Astrocyte (in vitro differentiated cells and primary cell): ENCODE results near the gene DSC1. TPM values are rescaled to one million over a fixed set of nuclear protein-coding genes. Genes with fewer than 3 reads are reported as not detected.
A peak's percentile ranks its signal among the peaks of the same experiment; 100 is the strongest.

Experiments used
- DNase-seq: peaks from one replicate; pipeline ENCODE4 v3.0.0-alpha.2; 2010; ENCODE audit warnings: low read depth
- FAIRE-seq: peaks from 2 replicates; lab custom pipeline; 2011; peaks lifted over from hg19 to GRCh38; lab: Jason Lieb, UNC
- H2AFZ ChIP-seq: 2 replicates; pipeline ENCODE4 v1.6.0; 2012; ENCODE audit warnings: low read depth, low read length, inconsistent platforms
- H3K27ac ChIP-seq: 2 replicates; pipeline ENCODE4 v1.5.1; 2011; ENCODE audit warnings: low read depth, low read length, inconsistent platforms
- H3K27me3 ChIP-seq: 2 replicates; pipeline ENCODE4 v1.6.0; 2011; ENCODE audit warnings: low read length, inconsistent platforms; ENCODE audit not compliant: insufficient read depth
- H3K36me3 ChIP-seq: 2 replicates; pipeline ENCODE4 v1.5.1; 2011; ENCODE audit warnings: low read length, inconsistent platforms; ENCODE audit not compliant: insufficient read depth
- H3K4me1 ChIP-seq: 2 replicates; pipeline ENCODE4 v1.5.1; 2011; ENCODE audit warnings: low read length, inconsistent platforms; ENCODE audit not compliant: insufficient read depth
- H3K4me2 ChIP-seq: 2 replicates; pipeline ENCODE4 v1.6.0; 2012; ENCODE audit warnings: low read length, inconsistent platforms
- H3K4me3 ChIP-seq: 2 replicates; pipeline ENCODE4 v1.5.1; 2011; ENCODE audit warnings: low read depth, mild to moderate bottlenecking, low read length, inconsistent platforms; ENCODE audit not compliant: insufficient read depth
- H3K79me2 ChIP-seq: 2 replicates; pipeline ENCODE4 v1.6.0; 2012; ENCODE audit warnings: mild to moderate bottlenecking, low read length, inconsistent platforms; ENCODE audit not compliant: insufficient read depth
- H3K9ac ChIP-seq: 2 replicates; pipeline ENCODE4 v1.6.0; 2012; ENCODE audit warnings: mild to moderate bottlenecking, low read length, inconsistent platforms
- H3K9me3 ChIP-seq: 2 replicates; pipeline ENCODE4 v1.5.1; 2012; ENCODE audit warnings: low read depth, mild to moderate bottlenecking, low read length, inconsistent platforms; ENCODE audit not compliant: insufficient read depth
- H4K20me1 ChIP-seq: 2 replicates; pipeline ENCODE4 v1.6.0; 2012; ENCODE audit warnings: low read length, inconsistent platforms; ENCODE audit not compliant: insufficient read depth
- H3K27ac Mint-ChIP-seq: one replicate; pipeline ENCODE4 v1.8.0; 2021; ENCODE audit warnings: mild to moderate bottlenecking, mixed read lengths; ENCODE audit not compliant: unreplicated experiment
- H3K27me3 Mint-ChIP-seq: one replicate; pipeline ENCODE4 v1.8.0; 2021; ENCODE audit warnings: low read depth, mixed read lengths; ENCODE audit not compliant: unreplicated experiment
- H3K36me3 Mint-ChIP-seq: one replicate; pipeline ENCODE4 v1.8.0; 2021; ENCODE audit warnings: low read depth, mixed read lengths; ENCODE audit not compliant: unreplicated experiment
- H3K4me1 Mint-ChIP-seq: one replicate; pipeline ENCODE4 v1.8.0; 2021; ENCODE audit warnings: low read depth, mixed read lengths; ENCODE audit not compliant: unreplicated experiment
- H3K4me3 Mint-ChIP-seq: one replicate; pipeline ENCODE4 v1.8.0; 2021; ENCODE audit warnings: mild to moderate bottlenecking, moderate library complexity, mixed read lengths; ENCODE audit not compliant: unreplicated experiment
- H3K9me3 Mint-ChIP-seq: one replicate; pipeline ENCODE4 v1.8.0; 2021; ENCODE audit warnings: mild to moderate bottlenecking, mixed read lengths; ENCODE audit not compliant: unreplicated experiment
- EZH2 ChIP-seq: IDR thresholded peaks from 2 replicates; pipeline ENCODE4 v1.6.1; 2012; ENCODE audit warnings: mild to moderate bottlenecking, low read length, inconsistent platforms; ENCODE audit not compliant: insufficient read depth
- total RNA-seq: library from RNA; stranded (reverse); gene quantifications from 2 replicates; pipeline ENCODE4 v1.2.1, GENCODE V29; 2021
- TF ChIP-seq, protein P1 (sequence below): IDR thresholded peaks from 2 replicates; pipeline ENCODE4 v1.5.1; 2011; ENCODE audit warnings: low read depth, mild to moderate bottlenecking, inconsistent platforms, low read length, moderate library complexity; ENCODE audit not compliant: insufficient read depth

DSC1 gene
- total RNA-seq, 1 donor from 2014 or later, result 0.18 TPM

DNA sequence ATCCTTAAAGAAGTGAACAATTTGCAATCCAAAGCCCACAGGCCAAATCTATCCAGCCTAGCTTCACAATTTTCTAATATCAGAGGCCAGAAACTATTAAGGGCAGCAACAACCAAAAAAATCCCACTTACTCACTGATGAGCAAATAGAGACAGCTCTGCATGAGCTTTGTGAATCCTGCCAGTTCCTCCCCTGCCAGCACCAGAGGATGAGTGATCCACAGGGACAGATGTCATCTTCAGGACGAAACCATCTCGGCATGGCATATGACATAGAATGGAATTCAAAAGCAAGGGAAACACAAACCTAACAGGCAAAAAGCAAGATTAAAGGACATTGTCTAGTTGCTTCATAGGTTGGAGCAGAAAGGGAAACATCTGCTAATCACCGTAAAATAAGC, 58.2 kb downstream of the DSC1 start:
- DNase-seq, result no peak
- no peaks in the 10 kb centered on the region for H3K36me3 Mint-ChIP-seq
- H4K20me1 ChIP-seq, result no peaks in the 10 kb centered on the region
- TF ChIP-seq EZH2, result no peak
- TF ChIP-seq, protein P1, sequence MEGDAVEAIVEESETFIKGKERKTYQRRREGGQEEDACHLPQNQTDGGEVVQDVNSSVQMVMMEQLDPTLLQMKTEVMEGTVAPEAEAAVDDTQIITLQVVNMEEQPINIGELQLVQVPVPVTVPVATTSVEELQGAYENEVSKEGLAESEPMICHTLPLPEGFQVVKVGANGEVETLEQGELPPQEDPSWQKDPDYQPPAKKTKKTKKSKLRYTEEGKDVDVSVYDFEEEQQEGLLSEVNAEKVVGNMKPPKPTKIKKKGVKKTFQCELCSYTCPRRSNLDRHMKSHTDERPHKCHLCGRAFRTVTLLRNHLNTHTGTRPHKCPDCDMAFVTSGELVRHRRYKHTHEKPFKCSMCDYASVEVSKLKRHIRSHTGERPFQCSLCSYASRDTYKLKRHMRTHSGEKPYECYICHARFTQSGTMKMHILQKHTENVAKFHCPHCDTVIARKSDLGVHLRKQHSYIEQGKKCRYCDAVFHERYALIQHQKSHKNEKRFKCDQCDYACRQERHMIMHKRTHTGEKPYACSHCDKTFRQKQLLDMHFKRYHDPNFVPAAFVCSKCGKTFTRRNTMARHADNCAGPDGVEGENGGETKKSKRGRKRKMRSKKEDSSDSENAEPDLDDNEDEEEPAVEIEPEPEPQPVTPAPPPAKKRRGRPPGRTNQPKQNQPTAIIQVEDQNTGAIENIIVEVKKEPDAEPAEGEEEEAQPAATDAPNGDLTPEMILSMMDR, result no peak
- no peak overlapping the region for H3K27ac ChIP-seq
- peaks cover 7% of the 10 kb centered on the region for H3K27me3 ChIP-seq
- no peaks in the 10 kb centered on the region for H3K27me3 Mint-ChIP-seq
- H3K4me1 Mint-ChIP-seq, result peaks cover 6% of the 10 kb centered on the region
- H3K9me3 ChIP-seq, result no peaks in the 10 kb centered on the region
- no peaks in the 10 kb centered on the region for H3K9me3 Mint-ChIP-seq
- H3K4me2 ChIP-seq, result no peak overlapping the region
- no peak overlapping the region for H3K27ac Mint-ChIP-seq
- peaks cover 4% of the 10 kb centered on the region for H3K4me1 ChIP-seq
- no peak overlapping the region for H3K9ac ChIP-seq
- no peak for FAIRE-seq
- no peaks in the 10 kb centered on the region for H3K36me3 ChIP-seq
- no peaks in the 10 kb centered on the region for H3K79me2 ChIP-seq
- no peak overlapping the region for H2AFZ ChIP-seq
- no peak overlapping the region for H3K4me3 Mint-ChIP-seq
- H3K4me3 ChIP-seq, result no peak overlapping the region

DNA sequence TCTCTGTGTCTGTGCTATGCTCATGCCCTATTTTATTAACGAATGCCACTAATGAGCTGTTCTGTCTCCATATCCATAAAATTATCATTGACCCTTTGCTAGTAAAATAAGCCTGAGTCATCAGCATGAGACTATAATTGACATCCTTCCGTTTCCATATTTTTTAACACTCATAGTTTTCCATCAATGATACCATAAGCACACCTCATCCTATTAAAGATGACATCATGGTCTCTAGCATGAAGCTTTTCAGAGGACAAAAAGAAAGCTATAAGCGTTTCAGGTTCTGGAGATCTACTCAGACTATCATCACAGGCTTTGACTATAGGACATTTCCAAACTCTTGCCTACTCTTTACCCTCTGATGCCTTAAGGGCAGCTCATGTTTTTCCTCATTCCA, 59.2 kb downstream of the DSC1 start:
- no peak for DNase-seq
- TF ChIP-seq, protein P1, result no peak
- no peak for TF ChIP-seq EZH2
- Histone ChIP-seq H4K20me1 (no peaks in the 10 kb centered on the region), H3K36me3 (no peaks in the 10 kb centered on the region), H3K79me2 (no peaks in the 10 kb centered on the region), H3K4me2 (no peak overlapping the region), H2AFZ (no peak overlapping the region), H3K9me3 (no peaks in the 10 kb centered on the region), H3K4me1 (peaks cover 4% of the 10 kb centered on the region), H3K27ac (no peak overlapping the region), H3K27me3 (peaks cover 7% of the 10 kb centered on the region), H3K4me3 (no peak overlapping the region), H3K9ac (no peak overlapping the region)
- Mint-ChIP-seq H3K27me3 (no peaks in the 10 kb centered on the region), H3K27ac (no peak overlapping the region), H3K4me3 (no peak overlapping the region), H3K9me3 (no peaks in the 10 kb centered on the region), H3K36me3 (no peaks in the 10 kb centered on the region), H3K4me1 (peaks cover 13% of the 10 kb centered on the region)
- no peak for FAIRE-seq

DNA sequence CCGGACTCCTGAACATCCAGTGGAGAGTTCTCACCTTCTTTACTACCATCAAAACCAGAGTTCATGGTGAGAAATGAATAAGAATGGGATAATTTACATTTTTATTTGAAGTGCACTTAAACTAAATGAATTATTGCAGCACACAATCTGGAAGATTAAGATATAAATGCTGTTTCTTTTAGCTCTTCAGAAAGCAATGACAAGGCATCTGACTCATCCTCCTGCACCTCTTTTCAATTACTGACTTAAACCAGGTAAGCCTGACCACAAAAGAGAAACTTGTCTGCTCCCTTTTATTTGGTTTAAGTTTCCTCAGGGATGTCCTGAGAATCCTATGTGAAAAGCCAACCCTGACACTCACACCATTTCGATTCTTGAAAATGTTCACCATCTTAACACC, 59.7 kb downstream of the DSC1 start:
- H3K4me3 ChIP-seq, result no peak overlapping the region
- no peaks in the 10 kb centered on the region for H3K9me3 ChIP-seq
- DNase-seq (no peak), FAIRE-seq (no peak)
- no peaks in the 10 kb centered on the region for H3K36me3 ChIP-seq
- H3K4me1 ChIP-seq, result peaks cover 4% of the 10 kb centered on the region
- H3K27ac ChIP-seq, result no peak overlapping the region
- TF ChIP-seq, protein P1, result no peak
- no peak for TF ChIP-seq EZH2
- no peaks in the 10 kb centered on the region for H3K27me3 Mint-ChIP-seq
- no peaks in the 10 kb centered on the region for H3K79me2 ChIP-seq
- H2AFZ ChIP-seq, result no peak overlapping the region
- peaks cover 7% of the 10 kb centered on the region for H3K27me3 ChIP-seq
- H4K20me1 ChIP-seq, result no peaks in the 10 kb centered on the region
- peak overlapping the region; percentile 90 for H3K4me3 Mint-ChIP-seq
- H3K27ac Mint-ChIP-seq, result no peak overlapping the region
- no peaks in the 10 kb centered on the region for H3K36me3 Mint-ChIP-seq
- H3K9me3 Mint-ChIP-seq, result no peaks in the 10 kb centered on the region
- H3K9ac ChIP-seq, result no peak overlapping the region
- peaks cover 13% of the 10 kb centered on the region for H3K4me1 Mint-ChIP-seq
- no peak overlapping the region for H3K4me2 ChIP-seq
